Glomerular visceral epithelial cell (primary cell): ENCODE data around the gene NINL.
A peak's percentile ranks its signal among the peaks of the same experiment; 100 is the strongest.

ENCODE experiments used
- DNase-seq: peaks from one replicate; pipeline ENCODE4 v3.0.0-alpha.2; 2016; ENCODE audit errors: extremely low spot score

NINL gene

GRCh38 chr20:25500880-25501351 is 84.4 kb downstream of the NINL start:
- DNase-seq, result no peak

- DNase-seq, result no peak
Observed at GRCh38 chr20:25499855-25500434, 85.4 kb downstream of the NINL start.

GRCh38 chr20:25499031-25499430 is 86.3 kb downstream of the NINL start:
- no peak for DNase-seq

DNA sequence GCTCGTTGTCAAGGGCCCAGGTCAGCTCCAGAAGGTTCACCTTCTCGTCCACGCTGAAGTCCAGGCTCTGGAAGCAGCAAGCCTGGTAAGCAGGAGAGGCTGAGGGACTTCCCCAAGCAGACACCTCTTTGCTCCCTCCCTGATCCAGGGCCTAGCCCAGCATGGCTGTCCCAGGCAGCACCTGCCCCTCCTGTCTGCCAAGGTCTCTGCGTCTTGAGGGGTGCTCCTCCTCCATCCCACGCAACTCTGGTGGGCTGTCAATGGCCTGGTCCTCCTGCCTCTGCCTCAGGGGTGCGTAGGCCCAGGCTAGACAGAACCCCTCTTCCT is 87.1 kb downstream of the NINL start:
- no peak for DNase-seq

DNA sequence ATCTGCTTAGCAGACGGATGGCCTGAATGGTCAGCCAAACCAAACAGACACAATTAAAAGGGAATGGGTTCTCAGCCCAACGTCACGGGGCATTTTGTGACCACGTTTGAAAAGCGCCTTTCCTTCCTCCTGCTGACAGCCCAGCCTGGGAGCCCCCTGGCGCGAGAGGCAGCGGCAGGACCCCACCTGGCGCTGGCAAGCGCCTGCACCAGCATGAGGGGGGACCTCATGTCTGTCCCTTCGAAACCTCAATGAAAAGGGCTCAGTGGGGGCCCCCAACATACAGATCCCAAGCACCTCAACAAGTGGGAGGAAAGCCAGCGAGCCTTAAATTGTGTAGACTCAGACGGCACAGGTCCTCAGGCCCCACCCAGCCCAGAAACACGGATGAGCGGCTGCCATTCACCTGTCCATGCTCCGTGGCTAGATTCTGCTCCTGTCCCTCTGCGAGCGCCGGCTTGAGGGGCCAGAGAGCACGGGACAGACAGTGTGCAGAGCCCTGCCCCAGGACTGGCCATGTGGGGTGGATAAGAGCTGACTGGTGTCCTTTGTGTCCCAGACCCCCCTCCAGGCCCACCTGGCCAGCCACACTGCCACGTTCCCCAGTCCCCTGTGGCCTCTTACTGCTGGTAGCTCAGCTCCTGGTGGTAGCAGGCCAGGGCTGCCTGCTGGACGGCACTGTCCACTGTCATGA is 87.6 kb downstream of the NINL start:
- DNase-seq, result no peak

DNA sequence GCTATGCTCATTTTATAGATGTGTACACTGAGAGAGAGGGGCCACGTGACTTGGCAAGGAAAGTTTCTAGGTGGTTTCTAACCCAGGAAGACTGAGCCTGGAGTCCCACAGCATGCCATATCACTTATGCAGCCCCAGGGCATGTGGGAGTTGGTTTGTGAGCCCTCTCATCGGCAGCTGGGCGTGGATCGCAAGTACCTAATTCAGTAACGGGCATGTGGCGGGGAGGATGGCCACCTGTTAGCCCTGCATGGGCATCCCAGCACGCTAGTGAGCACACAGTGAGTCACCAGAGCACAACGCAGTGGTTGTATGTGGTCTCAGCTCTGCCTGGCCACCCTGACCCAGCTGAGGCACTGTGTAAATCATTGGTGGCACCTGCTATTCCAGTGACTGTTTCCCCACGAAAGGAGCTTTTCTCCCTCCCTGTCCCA is 88.3 kb downstream of the NINL start:
- DNase-seq, result peak; percentile 88

DNA sequence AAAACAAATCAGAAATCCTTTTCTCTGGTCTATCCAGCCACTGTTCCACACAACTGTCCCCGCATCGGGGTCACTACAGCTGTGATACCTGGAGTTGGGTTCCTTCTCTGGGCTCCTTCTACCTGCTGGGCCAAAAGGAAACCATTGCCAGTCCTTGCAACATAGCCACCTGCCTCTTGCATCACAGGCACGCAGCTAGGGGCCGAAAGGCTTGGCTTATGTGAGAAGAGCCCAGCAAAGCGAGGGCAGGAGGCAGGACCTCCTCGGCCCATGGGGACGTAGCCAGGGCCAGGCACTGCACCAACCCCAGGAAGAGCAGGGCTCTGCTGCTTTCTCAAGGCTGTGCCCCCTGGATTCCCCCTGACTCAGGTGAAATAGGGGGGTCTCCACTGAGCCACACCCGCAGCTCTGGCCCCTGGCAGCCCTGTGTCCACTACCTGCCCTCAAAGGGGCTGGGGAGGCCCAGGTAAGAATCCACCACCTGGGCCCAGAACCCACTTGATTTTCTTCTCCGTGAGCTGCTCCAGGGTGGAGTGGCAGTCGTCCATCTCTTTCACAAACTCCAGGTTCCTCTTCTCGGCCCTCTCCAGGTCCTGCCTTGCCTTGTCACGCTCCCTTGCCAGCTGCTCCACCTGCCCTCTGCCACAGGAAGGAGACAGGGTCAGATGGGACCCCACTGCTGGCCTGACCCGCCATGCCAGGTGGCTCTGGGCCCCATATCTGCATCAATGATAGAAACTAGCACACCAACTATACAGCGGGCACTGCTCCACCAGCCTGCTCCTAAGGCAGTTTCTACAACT is 89.0 kb downstream of the NINL start:
- DNase-seq, result no peak

- no peak for DNase-seq
Observed at GRCh38 chr20:25495189-25495824, 90.0 kb downstream of the NINL start.

DNA sequence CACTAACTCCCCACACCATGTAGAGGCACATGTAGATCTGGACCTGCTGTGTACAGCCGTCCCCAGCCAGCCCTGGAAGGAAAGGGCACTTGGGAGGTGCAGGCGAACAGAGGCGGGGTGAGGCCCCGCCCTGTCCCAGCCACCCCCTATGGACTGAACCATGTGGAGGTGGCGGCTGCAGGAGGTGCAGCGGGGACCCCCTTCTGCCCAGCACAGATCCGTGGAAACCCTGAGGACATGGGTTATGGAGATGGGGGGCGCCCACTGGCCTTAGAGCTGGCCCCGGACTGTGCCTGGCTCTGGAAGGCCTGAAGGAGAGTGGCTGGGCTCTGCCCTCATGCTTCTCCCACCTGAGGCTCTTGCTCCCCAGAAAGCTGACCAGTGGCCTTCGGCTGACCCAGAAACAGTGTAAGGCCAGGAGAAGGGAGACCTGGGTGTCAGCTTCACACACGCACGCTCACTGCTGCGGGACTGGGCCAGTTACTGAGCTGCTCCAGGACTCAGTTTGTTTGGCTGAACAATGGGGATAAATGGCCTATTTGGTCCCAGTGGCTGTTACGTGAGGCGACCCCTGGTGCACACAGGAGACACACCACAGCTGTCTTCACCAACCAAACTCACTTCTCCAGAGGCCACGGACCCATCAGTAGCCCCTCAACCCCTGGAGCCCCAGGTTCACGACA is 90.7 kb downstream of the NINL start:
- no peak for DNase-seq

DNA sequence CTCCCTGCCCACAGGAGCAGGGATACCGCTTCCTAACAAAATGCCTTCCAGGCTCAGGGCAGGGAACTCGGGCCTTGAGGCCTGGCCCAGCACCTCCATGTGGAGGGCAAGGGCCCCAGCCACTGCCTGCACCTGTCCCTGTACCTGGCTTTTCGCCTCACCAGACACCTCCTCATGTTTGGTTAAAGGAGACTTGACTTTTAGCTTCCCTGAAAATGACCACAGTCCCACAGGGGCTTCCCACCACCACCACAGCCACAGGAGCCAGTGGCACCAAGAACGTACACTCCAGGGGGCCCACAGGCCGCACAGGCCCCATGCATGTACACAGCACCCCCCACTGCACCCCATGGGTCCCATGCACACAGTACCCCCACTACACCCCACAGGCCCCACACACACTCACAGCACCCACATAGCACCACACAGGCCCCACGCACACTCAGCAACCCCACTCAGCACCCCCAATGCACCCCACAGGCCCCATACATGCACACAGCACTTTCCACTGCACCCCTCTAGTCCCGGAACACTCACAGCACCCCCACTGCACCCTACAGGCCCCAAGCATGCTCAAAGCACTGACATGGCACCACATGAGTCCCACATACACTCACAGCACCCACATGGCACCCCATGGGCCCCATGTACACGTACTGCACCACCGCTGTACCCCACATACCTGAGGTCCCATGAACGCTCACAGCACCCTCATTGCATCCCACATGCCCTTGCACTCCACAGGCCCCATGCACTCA is 91.4 kb downstream of the NINL start:
- no peak for DNase-seq

DNA sequence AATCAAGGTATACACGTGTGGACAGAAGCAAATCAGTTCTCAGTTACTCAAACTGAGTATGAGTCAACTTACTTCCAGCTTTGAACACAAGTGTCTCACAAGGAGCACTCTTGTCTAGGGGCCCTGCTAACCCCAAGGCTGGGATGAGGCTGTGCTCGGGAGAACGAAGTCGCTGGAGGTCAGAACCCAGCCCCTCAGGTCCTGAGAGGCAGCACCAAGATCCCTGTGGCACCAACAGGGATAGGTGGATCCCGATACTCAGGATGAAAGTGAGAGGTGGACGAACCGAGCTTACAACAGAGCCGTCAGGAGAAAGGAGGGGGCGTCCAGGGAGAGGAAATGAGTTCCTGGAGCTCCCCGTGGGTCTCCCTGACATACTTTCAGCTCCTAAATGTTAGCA is 92.2 kb downstream of the NINL start:
- DNase-seq, result no peak

GRCh38 chr20:25491446-25492038 is 93.8 kb downstream of the NINL start:
- DNase-seq, result no peak

DNA sequence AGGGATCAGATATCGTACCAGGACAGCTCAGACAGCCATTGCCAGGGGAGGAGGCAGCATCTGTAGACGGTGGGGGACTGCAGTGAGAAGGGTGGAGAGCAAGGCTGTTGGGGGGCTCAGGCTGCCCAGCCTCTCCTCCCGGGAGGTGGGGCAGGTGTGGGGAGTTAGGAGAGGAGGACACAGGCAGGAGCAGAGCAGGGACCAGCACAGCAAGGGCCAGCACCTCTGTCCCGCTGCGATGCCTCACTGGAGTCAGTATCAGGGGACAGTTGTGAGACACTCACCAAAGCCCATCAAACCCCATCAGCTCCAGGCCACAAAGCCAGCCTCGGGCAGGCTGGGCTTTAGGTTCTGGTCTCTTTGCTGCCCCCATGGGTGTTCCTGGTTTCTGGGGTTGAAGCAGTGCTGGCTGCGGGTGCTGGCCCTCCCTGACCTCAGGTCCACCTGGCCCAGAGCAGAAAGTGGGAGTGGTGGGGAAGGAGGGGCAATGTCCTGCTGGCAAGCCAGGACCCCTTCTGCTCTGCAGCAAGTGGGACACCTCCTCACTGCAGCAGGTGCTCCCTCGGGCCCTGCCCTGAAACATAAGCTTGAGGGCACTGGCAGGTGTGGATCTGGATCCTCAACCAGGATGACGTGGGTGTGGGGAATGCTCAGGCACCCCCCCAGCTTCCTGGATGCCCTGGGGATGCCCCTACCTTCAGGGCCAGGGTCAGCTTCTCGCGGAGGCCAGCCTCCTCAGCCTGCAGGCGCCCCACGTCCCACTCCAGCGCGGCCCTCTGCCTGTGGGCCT is 94.5 kb downstream of the NINL start:
- DNase-seq, result no peak

DNA sequence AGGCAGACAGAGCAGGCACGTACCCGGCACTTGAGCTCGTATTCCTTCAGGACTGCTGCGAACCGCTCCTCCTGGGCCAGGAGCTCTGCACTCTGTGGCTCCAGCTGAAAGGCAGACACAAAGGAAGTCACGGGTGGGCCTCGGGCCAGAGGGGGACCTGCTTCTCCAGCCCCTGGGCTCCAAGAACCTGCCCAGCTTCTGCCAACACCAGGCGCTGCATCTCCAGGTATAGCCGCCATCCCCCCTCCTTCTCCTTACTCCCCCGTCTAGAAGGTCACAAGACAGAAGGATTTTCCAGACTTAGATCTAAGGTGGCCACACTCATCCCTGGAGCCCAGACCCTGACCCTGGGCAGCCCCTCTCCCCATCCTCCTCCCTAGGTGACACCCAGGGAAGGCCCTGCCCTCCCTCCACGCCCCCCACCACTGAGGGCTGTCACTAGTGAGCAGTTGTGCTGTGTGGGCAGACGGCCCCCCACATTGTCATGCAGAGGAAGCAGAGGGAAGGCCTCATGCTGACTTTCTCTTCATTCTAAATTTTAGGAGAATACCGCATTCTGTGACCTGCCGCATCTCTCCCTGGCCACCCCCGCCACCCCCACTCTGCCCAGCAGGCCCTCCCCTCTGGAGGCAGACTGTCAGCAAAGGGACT is 96.0 kb downstream of the NINL start:
- no peak for DNase-seq

DNA sequence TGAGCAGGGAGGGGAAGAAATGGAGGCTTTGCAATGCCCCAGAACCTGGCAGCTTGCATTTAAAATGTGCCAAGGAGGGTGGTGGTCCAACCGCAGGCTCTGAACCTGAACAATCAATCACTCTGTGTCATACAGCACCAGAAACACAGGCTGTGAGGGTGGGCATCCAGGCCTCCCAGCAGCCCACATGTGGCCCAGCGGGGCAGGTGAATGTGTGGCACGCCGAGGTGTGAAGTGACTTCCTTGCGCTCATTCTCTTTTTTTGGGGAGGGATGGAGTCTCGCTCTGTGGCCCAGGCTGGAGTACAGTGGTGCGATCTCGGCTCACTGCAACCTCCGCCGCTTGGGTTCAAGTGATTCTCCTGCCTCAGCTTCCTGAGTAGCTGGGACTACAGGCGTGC is 97.4 kb downstream of the NINL start:
- DNase-seq, result no peak

DNA sequence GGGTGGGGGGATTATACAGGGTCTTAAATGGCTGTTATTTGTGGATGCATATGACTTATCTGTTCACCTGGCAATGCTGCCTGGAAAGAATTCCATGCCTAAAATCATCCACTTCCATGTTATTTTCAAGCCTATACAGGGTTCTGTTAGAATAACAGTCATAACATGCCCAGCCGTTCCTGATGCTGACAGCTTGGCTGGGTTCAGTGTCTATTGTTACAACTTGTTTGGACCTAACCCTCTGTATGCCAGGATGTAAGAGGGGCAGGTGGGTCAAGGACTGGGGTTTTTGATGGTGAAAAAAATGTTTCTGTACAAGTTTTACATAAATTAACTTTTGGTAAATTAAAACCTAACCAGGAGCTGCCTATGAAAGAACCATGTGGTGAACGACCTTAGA is 98.0 kb downstream of the NINL start:
- no peak for DNase-seq

GRCh38 chr20:25486377-25486776 is 99.0 kb downstream of the NINL start:
- no peak for DNase-seq

DNA sequence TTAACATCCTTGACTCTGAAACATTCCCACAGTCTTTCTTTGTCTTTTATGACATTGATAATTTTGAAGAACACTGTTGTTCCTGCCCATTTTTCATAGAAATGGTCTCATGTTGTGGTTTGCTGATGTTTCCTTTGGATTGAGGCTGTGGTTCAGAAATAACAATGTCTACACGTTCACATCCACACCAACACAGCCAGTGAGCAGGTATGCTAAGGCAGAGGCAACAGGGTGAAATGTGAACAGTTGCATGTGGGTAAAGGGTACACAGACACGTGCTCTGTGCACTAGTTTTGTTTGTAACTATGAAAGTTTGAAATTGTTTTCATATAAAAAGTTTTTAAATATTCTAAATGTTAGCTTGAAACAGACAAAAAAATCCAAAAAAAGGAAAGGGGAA is 99.5 kb downstream of the NINL start:
- DNase-seq, result no peak

- DNase-seq, result peak; percentile 20
Observed at GRCh38 chr20:25484911-25485511, 100.3 kb downstream of the NINL start.
